ENCODE measurements around the gene BRCA2. TPM values are rescaled to one million over a fixed set of nuclear protein-coding genes. Genes with fewer than 3 reads are reported as not detected.

Gene BRCA2
- total and polyA plus RNA-seq, 9 of the 15 experiments (the other 6 are each of a cell fraction or from before 2014, with no cell fraction given), result 4.1 to 17.3 (median 5.8) TPM

- TF ChIP-seq USF1 (CRISPR knock-in tag; IDR thresholded peaks at IDR 0.05) (no peak), SETDB1 (IDR thresholded peaks at IDR 0.05; ENCODE audit: low read length) (no peak), HNRNPH1 (optimal IDR thresholded peaks at IDR 0.05; ENCODE audit: low read depth, low read length) (no peak), HMBOX1 (IDR thresholded peaks at IDR 0.05) (no peak), CEBPZ (IDR thresholded peaks at IDR 0.05; ENCODE audit: borderline replicate concordance, low read depth, low read length) (no peak), FOXA1 (IDR thresholded peaks at IDR 0.05; ENCODE audit: borderline replicate concordance) (no peak), NCOR1 (IDR thresholded peaks at IDR 0.05) (peak; percentile 55), PHF21A (IDR thresholded peaks at IDR 0.05; ENCODE audit: borderline replicate concordance, low read depth) (no peak), RAD21 (CRISPR knock-in tag; conservative IDR thresholded peaks at IDR 0.05 in 1 of 2, IDR thresholded peaks at IDR 0.05 in 1 of 2) (no peak), FOXP1 (CRISPR knock-in tag; IDR thresholded peaks at IDR 0.05) (no peak), CBX8 (IDR thresholded peaks at IDR 0.05; ENCODE audit: borderline replicate concordance, extremely low read depth, low read depth, low read length, poor library complexity, severe bottlenecking) (no peak), KLF16 (IDR thresholded peaks at IDR 0.05) (peak; percentile 22; the same call in 1 of the 2 replicates), ZFP30 (CRISPR knock-in tag; IDR thresholded peaks at IDR 0.05; ENCODE audit: borderline replicate concordance) (no peak)
Measured at GRCh38 chr13:32423592-32423991, 108.3 kb downstream of the BRCA2 start (continued).
